Measurements from ENCODE around the gene IGF1R. TPM values are rescaled to one million over a fixed set of nuclear protein-coding genes. Genes with fewer than 3 reads are reported as not detected.

Gene IGF1R
- total and polyA plus RNA-seq, 2 donors (not counting 3 experiments of a cell fraction or from before 2014, with no cell fraction given) = 16.1 to 59.1 TPM

DNA sequence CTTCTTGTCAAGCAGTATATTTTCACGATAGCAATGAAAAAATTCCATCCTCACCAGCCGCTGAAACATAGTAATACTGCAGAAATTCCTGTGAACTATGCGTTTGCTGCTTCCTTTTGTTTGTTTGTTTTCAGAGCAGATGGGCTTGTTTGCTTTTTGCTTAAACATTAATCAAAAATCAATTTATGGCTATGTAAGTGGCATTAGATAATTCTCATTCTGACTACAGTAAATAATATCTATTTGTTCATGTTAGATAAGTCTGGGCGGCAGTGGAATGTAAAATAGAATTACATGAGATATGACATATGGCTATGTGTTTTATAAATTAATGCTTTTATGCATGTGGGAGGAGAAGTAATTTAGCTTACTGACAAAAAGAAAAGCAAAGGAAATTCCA is 195.5 kb downstream of the IGF1R start:
- intact Hi-C loops (cut with micrococcal nuclease) (no loop called here), dilution Hi-C loops (cut with MboI; ENCODE audit: extremely low pct_ligation_motif_present, low sequenced_read_pairs) (no loop called here)
- peaks cover 2% of the 10 kb centered on the region for H3K79me2 ChIP-seq (ENCODE audit: control insufficient read depth, insufficient read depth, low read length)
- POLR2A ChIA-PET = no interaction called here
- H3K9ac ChIP-seq (replicated peaks; ENCODE audit: extremely low read depth, insufficient read depth, low read length) = no peak overlapping the region
- DNase-seq (ENCODE audit: low read depth, low spot score) (peak; percentile 14), FAIRE-seq (no peak)
- no peaks in the 10 kb centered on the region for H3K9me3 ChIP-seq (replicated peaks; ENCODE audit: control insufficient read depth, insufficient read depth, low read length)
- H3K9me1 ChIP-seq (replicated peaks; ENCODE audit: control insufficient read depth, extremely low read depth, insufficient read depth, low read length) = no peaks in the 10 kb centered on the region
- H4K20me1 ChIP-seq (replicated peaks; ENCODE audit: control insufficient read depth, extremely low read depth, insufficient read depth, low read length) = no peaks in the 10 kb centered on the region
- H2AFZ ChIP-seq (ENCODE audit: low read depth, low read length) = no peak overlapping the region
- H3K27me3 ChIP-seq (ENCODE audit: control insufficient read depth in 2 of 2, insufficient read depth in 2 of 2, low read length in 2 of 2) = no peaks in the 10 kb centered on the region
- no peak for TF ChIP-seq FOS (IDR thresholded peaks at IDR 0.05; ENCODE audit: borderline replicate concordance, insufficient read depth, low read length)
- TF ChIP-seq, protein P1, sequence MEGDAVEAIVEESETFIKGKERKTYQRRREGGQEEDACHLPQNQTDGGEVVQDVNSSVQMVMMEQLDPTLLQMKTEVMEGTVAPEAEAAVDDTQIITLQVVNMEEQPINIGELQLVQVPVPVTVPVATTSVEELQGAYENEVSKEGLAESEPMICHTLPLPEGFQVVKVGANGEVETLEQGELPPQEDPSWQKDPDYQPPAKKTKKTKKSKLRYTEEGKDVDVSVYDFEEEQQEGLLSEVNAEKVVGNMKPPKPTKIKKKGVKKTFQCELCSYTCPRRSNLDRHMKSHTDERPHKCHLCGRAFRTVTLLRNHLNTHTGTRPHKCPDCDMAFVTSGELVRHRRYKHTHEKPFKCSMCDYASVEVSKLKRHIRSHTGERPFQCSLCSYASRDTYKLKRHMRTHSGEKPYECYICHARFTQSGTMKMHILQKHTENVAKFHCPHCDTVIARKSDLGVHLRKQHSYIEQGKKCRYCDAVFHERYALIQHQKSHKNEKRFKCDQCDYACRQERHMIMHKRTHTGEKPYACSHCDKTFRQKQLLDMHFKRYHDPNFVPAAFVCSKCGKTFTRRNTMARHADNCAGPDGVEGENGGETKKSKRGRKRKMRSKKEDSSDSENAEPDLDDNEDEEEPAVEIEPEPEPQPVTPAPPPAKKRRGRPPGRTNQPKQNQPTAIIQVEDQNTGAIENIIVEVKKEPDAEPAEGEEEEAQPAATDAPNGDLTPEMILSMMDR (IDR thresholded peaks at IDR 0.05; ENCODE audit: extremely low read depth in 1 of 2, insufficient read depth in 1 of 2, low read depth in 1 of 2, low read length in 2 of 2) = no peak
- TF ChIP-seq JUN (IDR thresholded peaks at IDR 0.05; ENCODE audit: borderline replicate concordance, insufficient read depth, insufficient read length, low read depth) = no peak
- TF ChIP-seq POLR2AphosphoS5 (IDR thresholded peaks at IDR 0.05; ENCODE audit: insufficient read depth, low read depth, low read length) = no peak
- no peak for TF ChIP-seq EZH2 (IDR thresholded peaks at IDR 0.05; ENCODE audit: borderline replicate concordance, low read depth, low read length, severe bottlenecking)
- TF ChIP-seq, protein P2, sequence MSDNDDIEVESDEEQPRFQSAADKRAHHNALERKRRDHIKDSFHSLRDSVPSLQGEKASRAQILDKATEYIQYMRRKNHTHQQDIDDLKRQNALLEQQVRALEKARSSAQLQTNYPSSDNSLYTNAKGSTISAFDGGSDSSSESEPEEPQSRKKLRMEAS (IDR thresholded peaks at IDR 0.05; ENCODE audit: insufficient read depth, insufficient read length) = no peak
- TF ChIP-seq MYC (IDR thresholded peaks at IDR 0.05; ENCODE audit: low read depth, low read length) = no peak
- no peak for TF ChIP-seq POLR2A (IDR thresholded peaks at IDR 0.05; ENCODE audit: low read depth, low read length)
- no peak overlapping the region for H3K27ac ChIP-seq (ENCODE audit: insufficient read depth, low read depth, low read length)
- no peaks in the 10 kb centered on the region for H3K36me3 ChIP-seq (ENCODE audit: control insufficient read depth in 2 of 2, extremely low read depth in 1 of 2, insufficient read depth in 2 of 2, low read length in 2 of 2)
- CTCF ChIA-PET = interaction anchor here (1.0 kb wide), 1 partner anchor 10 kb away, joined by 3 read pairs; no protein-coding TSS in a partner anchor
- no peak overlapping the region for H3K4me3 ChIP-seq (replicated peaks in 1 of 3; ENCODE audit: insufficient read depth in 1 of 3, low read depth in 1 of 3, low read length in 3 of 3)
- H3K4me1 ChIP-seq (ENCODE audit: control insufficient read depth, extremely low read depth, insufficient read depth, low read length) = peaks cover 12% of the 10 kb centered on the region
- BruUV-seq (replicated peaks) = no TSS peak
- H3K4me2 ChIP-seq (ENCODE audit: insufficient read depth, low read length) = no peak overlapping the region
